ENCODE results near the gene FANK1. TPM values are rescaled to one million over a fixed set of nuclear protein-coding genes. Genes with fewer than 3 reads are reported as not detected.
"Not testable (repeated sequence)": the region's sequence is repeated elsewhere in the genome, so short reads cannot be mapped to it uniquely, and the experiment has no call there.

The FANK1 gene
- total RNA-seq, 2 experiments from 2014 or later = 0.46 to 0.50 TPM

DNA sequence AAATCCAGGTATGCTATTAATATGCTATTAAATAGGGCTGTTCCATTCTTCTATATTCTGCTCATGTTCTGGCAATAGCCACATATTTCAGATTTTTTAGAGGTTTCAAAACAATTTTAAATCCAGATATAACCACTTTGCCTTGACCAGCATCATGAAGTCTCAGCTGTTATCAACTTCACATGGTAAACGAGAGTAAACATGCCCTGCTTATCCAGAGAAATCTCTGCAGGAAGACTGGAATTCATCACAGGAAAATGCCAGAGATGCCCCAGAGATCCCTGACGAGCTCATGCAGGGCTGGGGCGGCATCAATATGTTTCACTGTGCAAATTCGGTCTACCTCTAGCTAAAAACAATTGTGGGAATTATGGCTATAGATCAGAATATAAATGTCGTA is 126.5 kb downstream of the FANK1 start:
- no peak for DNase-seq
- ChIA-PET POLR2A (no interaction called here), CTCF (no interaction called here)

DNA sequence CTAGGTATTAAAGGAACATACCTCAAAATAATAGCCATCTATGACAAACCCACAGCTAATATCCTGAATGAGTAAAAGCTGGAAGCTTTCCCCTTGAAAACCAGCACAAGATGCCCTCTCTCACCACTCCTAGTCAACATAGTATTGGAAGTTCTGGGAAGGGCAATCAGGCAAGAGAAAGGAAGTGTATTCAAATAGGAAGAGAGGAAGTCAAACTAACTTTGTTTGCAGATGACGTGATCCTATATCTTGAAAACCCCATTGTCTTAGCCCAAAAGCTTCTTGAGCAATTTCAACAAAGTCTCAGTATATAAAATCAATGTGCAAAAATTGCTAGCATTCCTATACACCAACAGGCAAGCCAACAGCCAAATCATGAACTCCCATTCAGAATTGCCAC is 131.3 kb downstream of the FANK1 start:
- H3K9me3 Mint-ChIP-seq = peaks cover 24% of the 10 kb centered on the region
- H3K4me3 Mint-ChIP-seq = no peak overlapping the region
- no peaks in the 10 kb centered on the region for H3K36me3 Mint-ChIP-seq
- no peak for DNase-seq
- ChIA-PET POLR2A (no interaction called here), CTCF (no interaction called here)
- no peaks in the 10 kb centered on the region for H3K4me1 Mint-ChIP-seq (ENCODE audit: low read depth)
- H3K27me3 Mint-ChIP-seq = no peaks in the 10 kb centered on the region
- intact Hi-C loops (cut with micrococcal nuclease) = no loop called here
- H3K27ac Mint-ChIP-seq = no peak overlapping the region

More for the DNA sequence above, 126.5 kb downstream of the FANK1 start:
- H3K27me3 Mint-ChIP-seq = peaks cover 2% of the 10 kb centered on the region
- intact Hi-C loops (cut with micrococcal nuclease) = no loop called here
- H3K36me3 Mint-ChIP-seq = no peaks in the 10 kb centered on the region
- no peaks in the 10 kb centered on the region for H3K4me1 Mint-ChIP-seq (ENCODE audit: low read depth)
- no peak overlapping the region for H3K4me3 Mint-ChIP-seq
- no peak overlapping the region for H3K27ac Mint-ChIP-seq
- peaks cover 8% of the 10 kb centered on the region for H3K9me3 Mint-ChIP-seq

GRCh38 chr10:126029999-126030398 is 133.6 kb downstream of the FANK1 start:
- Mint-ChIP-seq H3K27me3 (no peaks in the 10 kb centered on the region), H3K36me3 (no peaks in the 10 kb centered on the region), H3K4me1 (ENCODE audit: low read depth) (no peaks in the 10 kb centered on the region), H3K4me3 (no peak overlapping the region), H3K27ac (no peak overlapping the region), H3K9me3 (peaks cover 35% of the 10 kb centered on the region)
- CTCF ChIA-PET = no interaction called here
- intact Hi-C loops (cut with micrococcal nuclease) = no loop called here
- DNase-seq = no peak
- POLR2A ChIA-PET = no interaction called here

DNA sequence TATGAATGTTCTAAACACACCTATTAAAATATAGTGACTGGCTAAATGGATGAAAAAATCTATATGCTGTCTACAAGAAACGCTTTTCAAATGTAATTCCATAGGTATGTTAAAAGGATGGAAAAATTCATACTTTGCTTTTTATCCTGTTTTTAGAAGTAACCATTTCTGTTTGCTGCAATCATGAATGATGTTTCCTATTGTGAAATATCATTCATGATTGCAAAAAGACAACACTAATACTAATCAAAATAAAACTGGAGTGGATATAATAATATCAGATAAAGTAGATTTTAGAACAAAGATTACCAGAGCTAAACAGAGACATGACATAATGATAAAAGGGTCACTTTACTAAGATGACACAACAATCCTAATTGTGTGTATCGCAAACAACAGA is 138.2 kb downstream of the FANK1 start:
- H3K9me3 Mint-ChIP-seq = peaks cover 12% of the 10 kb centered on the region
- no peaks in the 10 kb centered on the region for H3K27me3 Mint-ChIP-seq
- no peak overlapping the region for H3K27ac Mint-ChIP-seq
- CTCF ChIA-PET = no interaction called here
- POLR2A ChIA-PET = no interaction called here
- intact Hi-C loops (cut with micrococcal nuclease) = no loop called here
- no peaks in the 10 kb centered on the region for H3K36me3 Mint-ChIP-seq
- DNase-seq = no peak
- no peaks in the 10 kb centered on the region for H3K4me1 Mint-ChIP-seq (ENCODE audit: low read depth)
- H3K4me3 Mint-ChIP-seq = no peak overlapping the region

GRCh38 chr10:126036515-126036914 is 140.2 kb downstream of the FANK1 start:
- Mint-ChIP-seq H3K9me3 (peaks cover 12% of the 10 kb centered on the region), H3K4me1 (ENCODE audit: low read depth) (no peaks in the 10 kb centered on the region), H3K27ac (no peak overlapping the region), H3K4me3 (no peak overlapping the region), H3K36me3 (no peaks in the 10 kb centered on the region), H3K27me3 (peaks cover 2% of the 10 kb centered on the region)
- no peak for DNase-seq
- CTCF ChIA-PET = no interaction called here
- POLR2A ChIA-PET = no interaction called here
- intact Hi-C loops (cut with micrococcal nuclease) = no loop called here

- ChIA-PET CTCF (no interaction called here), POLR2A (no interaction called here)
- DNase-seq = no peak
- Mint-ChIP-seq H3K9me3 (peaks cover 12% of the 10 kb centered on the region), H3K4me3 (no peak overlapping the region), H3K36me3 (no peaks in the 10 kb centered on the region), H3K27me3 (peaks cover 2% of the 10 kb centered on the region), H3K27ac (no peak overlapping the region), H3K4me1 (ENCODE audit: low read depth) (peaks cover 8% of the 10 kb centered on the region)
- intact Hi-C loops (cut with micrococcal nuclease) = no loop called here
These were observed 141.6 kb downstream of the FANK1 start for GRCh38 chr10:126037946-126038345.

- ChIA-PET CTCF (no interaction called here), POLR2A (no interaction called here)
- no peak for DNase-seq
- no peak overlapping the region for H3K4me3 Mint-ChIP-seq
- no peaks in the 10 kb centered on the region for H3K36me3 Mint-ChIP-seq
- no peaks in the 10 kb centered on the region for H3K9me3 Mint-ChIP-seq
- H3K27ac Mint-ChIP-seq = no peak overlapping the region
- intact Hi-C loops (cut with micrococcal nuclease) = no loop called here
- peaks cover 8% of the 10 kb centered on the region for H3K4me1 Mint-ChIP-seq (ENCODE audit: low read depth)
- H3K27me3 Mint-ChIP-seq = peaks cover 2% of the 10 kb centered on the region
These were observed 144.8 kb downstream of the FANK1 start for GRCh38 chr10:126041117-126041516.

- Mint-ChIP-seq H3K36me3 (no peaks in the 10 kb centered on the region), H3K9me3 (no peaks in the 10 kb centered on the region), H3K27ac (peak overlapping the region; percentile 26), H3K4me3 (no peak overlapping the region), H3K27me3 (peaks cover 2% of the 10 kb centered on the region), H3K4me1 (ENCODE audit: low read depth) (peaks cover 8% of the 10 kb centered on the region)
- ChIA-PET CTCF (no interaction called here), POLR2A (no interaction called here)
- intact Hi-C loops (cut with micrococcal nuclease) = no loop called here
- peak; percentile 78 for DNase-seq
These were observed 145.5 kb downstream of the FANK1 start for GRCh38 chr10:126041804-126042231.

DNA sequence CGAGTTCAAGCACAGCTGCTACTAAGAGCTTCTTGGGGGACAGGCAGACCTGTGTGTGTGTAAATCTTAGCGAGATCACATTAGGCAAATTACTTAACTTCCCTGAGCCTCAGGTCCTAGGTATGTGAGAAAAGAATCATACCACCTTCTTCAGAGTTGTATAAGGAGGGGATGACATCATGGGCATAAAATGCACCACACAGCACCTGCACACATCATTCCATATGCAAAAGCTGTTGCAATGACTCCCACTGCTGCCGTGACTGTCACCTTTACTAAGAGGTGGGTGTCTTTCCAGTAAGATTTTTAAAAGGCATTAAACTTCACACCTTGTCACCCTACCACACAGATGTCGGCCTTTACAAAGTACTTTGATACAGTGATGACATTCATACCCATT is 146.0 kb downstream of the FANK1 start:
- H3K27me3 Mint-ChIP-seq = peaks cover 2% of the 10 kb centered on the region
- ChIA-PET CTCF (no interaction called here), POLR2A (no interaction called here)
- H3K27ac Mint-ChIP-seq = peak overlapping the region; percentile 26
- no peaks in the 10 kb centered on the region for H3K36me3 Mint-ChIP-seq
- H3K9me3 Mint-ChIP-seq = no peaks in the 10 kb centered on the region
- DNase-seq = no peak
- H3K4me3 Mint-ChIP-seq = no peak overlapping the region
- peaks cover 8% of the 10 kb centered on the region for H3K4me1 Mint-ChIP-seq (ENCODE audit: low read depth)
- intact Hi-C loops (cut with micrococcal nuclease) = no loop called here

GRCh38 chr10:126042906-126043305 is 146.5 kb downstream of the FANK1 start:
- intact Hi-C loops (cut with micrococcal nuclease) = no loop called here
- Mint-ChIP-seq H3K4me1 (ENCODE audit: low read depth) (peaks cover 8% of the 10 kb centered on the region), H3K9me3 (no peaks in the 10 kb centered on the region), H3K4me3 (no peak overlapping the region), H3K36me3 (no peaks in the 10 kb centered on the region), H3K27ac (no peak overlapping the region), H3K27me3 (peaks cover 2% of the 10 kb centered on the region)
- DNase-seq = no peak
- POLR2A ChIA-PET = no interaction called here
- CTCF ChIA-PET = no interaction called here

GRCh38 chr10:126043389-126043788 is 147.0 kb downstream of the FANK1 start:
- Mint-ChIP-seq H3K36me3 (no peaks in the 10 kb centered on the region), H3K27ac (no peak overlapping the region), H3K4me1 (ENCODE audit: low read depth) (peaks cover 8% of the 10 kb centered on the region), H3K27me3 (peaks cover 2% of the 10 kb centered on the region), H3K4me3 (no peak overlapping the region), H3K9me3 (no peaks in the 10 kb centered on the region)
- DNase-seq = no peak
- POLR2A ChIA-PET = no interaction called here
- intact Hi-C loops (cut with micrococcal nuclease) = no loop called here
- CTCF ChIA-PET = no interaction called here

- H3K27ac Mint-ChIP-seq = no peak overlapping the region
- peaks cover 8% of the 10 kb centered on the region for H3K4me1 Mint-ChIP-seq (ENCODE audit: low read depth)
- H3K27me3 Mint-ChIP-seq = peaks cover 2% of the 10 kb centered on the region
- POLR2A ChIA-PET = no interaction called here
- intact Hi-C loops (cut with micrococcal nuclease) = no loop called here
- no peak overlapping the region for H3K4me3 Mint-ChIP-seq
- CTCF ChIA-PET = no interaction called here
- DNase-seq = no peak
- H3K9me3 Mint-ChIP-seq = no peaks in the 10 kb centered on the region
- H3K36me3 Mint-ChIP-seq = no peaks in the 10 kb centered on the region
These were observed 149.5 kb downstream of the FANK1 start for GRCh38 chr10:126045861-126046260.

GRCh38 chr10:126046831-126047230 is 150.5 kb downstream of the FANK1 start:
- no peak overlapping the region for H3K4me3 Mint-ChIP-seq
- no peaks in the 10 kb centered on the region for H3K27me3 Mint-ChIP-seq
- no peak overlapping the region for H3K27ac Mint-ChIP-seq
- no peaks in the 10 kb centered on the region for H3K36me3 Mint-ChIP-seq
- POLR2A ChIA-PET = no interaction called here
- CTCF ChIA-PET = no interaction called here
- DNase-seq = no peak
- no peaks in the 10 kb centered on the region for H3K9me3 Mint-ChIP-seq
- intact Hi-C loops (cut with micrococcal nuclease) = no loop called here
- H3K4me1 Mint-ChIP-seq (ENCODE audit: low read depth) = peaks cover 6% of the 10 kb centered on the region

DNA sequence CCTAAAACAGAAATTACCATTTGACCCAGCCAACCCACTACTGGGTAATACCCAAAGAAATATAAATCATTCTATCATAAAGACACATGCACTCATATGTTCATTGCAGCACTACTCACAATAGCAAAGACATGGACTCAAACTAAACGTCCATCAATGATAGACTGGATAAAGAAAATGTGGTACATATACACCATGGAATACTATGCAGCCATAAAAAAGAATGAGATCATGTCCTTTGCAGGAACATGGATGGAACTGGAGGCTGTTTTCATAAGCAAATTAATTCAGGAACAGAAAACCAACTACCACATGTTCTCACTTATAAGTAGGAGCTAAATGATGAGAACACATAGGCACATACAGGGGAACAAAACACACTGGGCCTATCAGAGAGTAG is 151.4 kb downstream of the FANK1 start:
- H3K27me3 Mint-ChIP-seq; DNase-seq; POLR2A ChIA-PET; H3K4me3 Mint-ChIP-seq; H3K27ac Mint-ChIP-seq; CTCF ChIA-PET; H3K4me1 Mint-ChIP-seq (ENCODE audit: low read depth); H3K36me3 Mint-ChIP-seq; H3K9me3 Mint-ChIP-seq; intact Hi-C loops (cut with micrococcal nuclease): not testable (repeated sequence)

Measured in activated CD4-positive, alpha-beta memory T cell treated with anti-CD3 and anti-CD28 coated beads for 36 hours (primary cell).